ENCODE data around the gene CBY2. TPM values are rescaled to one million over a fixed set of nuclear protein-coding genes. Genes with fewer than 3 reads are reported as not detected.
"Not testable (repeated sequence)": the region's sequence is repeated elsewhere in the genome, so short reads cannot be mapped to it uniquely, and the experiment has no call there.

CBY2 gene, protein sequence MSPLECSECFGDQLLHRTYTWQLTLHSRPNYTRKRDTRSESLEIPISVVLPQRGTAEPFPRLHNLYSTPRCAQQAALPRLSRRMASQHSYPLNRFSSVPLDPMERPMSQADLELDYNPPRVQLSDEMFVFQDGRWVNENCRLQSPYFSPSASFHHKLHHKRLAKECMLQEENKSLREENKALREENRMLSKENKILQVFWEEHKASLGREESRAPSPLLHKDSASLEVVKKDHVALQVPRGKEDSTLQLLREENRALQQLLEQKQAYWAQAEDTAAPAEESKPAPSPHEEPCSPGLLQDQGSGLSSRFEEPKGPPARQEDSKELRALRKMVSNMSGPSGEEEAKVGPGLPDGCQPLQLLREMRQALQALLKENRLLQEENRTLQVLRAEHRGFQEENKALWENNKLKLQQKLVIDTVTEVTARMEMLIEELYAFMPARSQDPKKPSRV
- not detected for total RNA-seq

DNA sequence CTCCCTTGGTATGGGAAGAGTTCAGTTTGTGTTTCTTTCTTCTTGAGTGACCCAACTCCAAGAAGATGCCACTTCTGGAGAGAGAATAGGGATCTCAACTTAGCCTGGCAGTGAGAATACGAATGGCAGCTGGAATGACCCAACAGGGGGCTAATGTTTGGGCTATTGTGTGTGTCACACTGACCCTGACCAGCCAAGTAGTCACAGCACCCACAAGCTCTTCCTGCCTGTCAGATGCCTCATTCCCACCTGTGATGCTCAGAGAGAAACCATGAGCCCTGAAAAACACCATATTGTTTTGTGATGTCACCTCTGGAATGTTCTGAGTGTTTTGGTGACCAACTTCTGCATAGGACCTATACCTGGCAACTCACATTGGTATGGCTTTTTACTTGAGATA is at the start of gene CBY2:
Gene CBY2 (plus strand): TSS at position 233 of the 400 bp plus-strand sequence. CDS start 71 bp downstream, at position 304.
- CTCF ChIA-PET: interaction anchor here (1.7 kb wide), 1 partner anchor 31 kb away, joined by 5 read pairs; no protein-coding TSS in a partner anchor
- no peak within 1 kb of the TSS for H3K27ac Mint-ChIP-seq
- no peak within 1 kb of the TSS for H3K4me3 Mint-ChIP-seq
- no peaks in the 10 kb centered on the region for H3K36me3 Mint-ChIP-seq (ENCODE audit: low read depth)
- no peaks in the 10 kb centered on the region for H3K27me3 Mint-ChIP-seq
- H3K4me1 Mint-ChIP-seq: peaks cover 5% of the 10 kb centered on the region
- POLR2A ChIA-PET: no interaction called here
- no peak for DNase-seq
- no peaks in the 10 kb centered on the region for H3K9me3 Mint-ChIP-seq

DNA sequence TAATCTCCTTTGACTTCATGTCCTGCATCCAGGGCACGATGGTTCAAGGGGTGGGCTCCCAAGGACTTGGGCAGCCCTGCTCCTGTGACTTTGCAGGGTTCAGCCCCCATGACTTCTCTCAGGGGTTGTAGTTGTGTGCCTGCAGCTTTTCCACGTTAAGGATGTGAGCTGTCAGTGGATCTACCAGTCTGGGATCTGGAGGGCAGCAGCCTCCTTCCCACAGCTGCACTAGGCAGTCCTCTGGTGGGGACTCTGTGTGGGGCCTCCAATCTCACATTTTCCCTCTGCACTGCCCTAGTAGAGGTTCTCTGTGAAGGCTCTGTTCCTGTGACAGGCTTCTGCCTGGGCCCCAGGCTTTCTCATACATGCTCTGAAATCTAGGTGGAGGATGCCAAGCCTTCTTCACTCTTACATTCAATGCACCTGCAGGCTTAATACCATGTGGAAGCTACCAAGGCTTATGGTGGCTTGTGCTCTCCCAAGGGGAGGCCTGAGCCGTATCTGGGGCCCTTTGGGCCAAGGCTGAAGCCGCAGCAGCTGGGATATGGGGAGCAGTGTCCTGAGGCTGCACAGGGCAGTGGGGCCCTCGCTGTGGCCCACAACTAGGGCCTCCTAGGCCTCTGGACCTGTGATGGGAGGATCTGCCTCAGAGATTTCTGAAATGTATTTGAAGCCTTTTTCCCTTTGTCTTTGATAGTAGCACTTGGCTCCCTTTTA is 47.3 kb upstream of the CBY2 start:
- Mint-ChIP-seq H3K36me3 (ENCODE audit: low read depth) (no peaks in the 10 kb centered on the region), H3K4me3 (no peak overlapping the region), H3K4me1 (no peaks in the 10 kb centered on the region), H3K9me3 (peaks cover 3% of the 10 kb centered on the region), H3K27me3 (peaks cover 2% of the 10 kb centered on the region), H3K27ac (no peak overlapping the region)
- ChIA-PET POLR2A (no interaction called here), CTCF (interaction anchor here (0.6 kb wide), 1 partner anchor 415 kb away, joined by 3 read pairs; no protein-coding TSS in a partner anchor)
- DNase-seq: no peak

DNA sequence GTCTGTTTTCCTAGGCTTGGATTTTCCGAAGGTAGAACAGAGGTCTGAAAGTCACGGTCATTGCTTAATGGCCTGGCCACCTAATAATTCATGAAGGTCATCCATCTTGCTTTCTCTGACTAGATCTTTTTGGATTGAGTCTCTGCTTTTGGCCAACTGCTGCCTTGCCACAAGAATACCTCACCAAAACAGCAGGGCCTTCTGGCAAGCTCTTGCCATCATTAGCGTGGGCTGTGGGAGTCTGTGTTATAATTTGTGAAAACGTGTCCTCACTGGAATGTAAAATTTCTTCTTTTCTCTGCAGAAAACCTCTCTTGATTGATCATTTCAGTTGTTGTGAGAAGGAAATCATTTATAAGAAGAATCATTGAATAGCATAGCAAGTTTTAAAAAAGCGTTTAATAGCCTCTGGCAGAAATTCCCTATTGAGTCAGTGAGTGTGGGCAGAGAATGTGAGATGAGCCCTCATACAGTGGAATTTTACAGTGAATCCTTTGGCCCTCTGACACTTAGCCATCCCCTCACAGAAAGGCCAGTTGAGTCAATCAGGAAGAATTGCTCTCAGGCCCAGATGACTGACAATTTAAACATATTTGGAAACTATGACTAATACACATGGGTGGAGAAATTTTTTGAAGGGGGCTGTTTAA is 43.4 kb upstream of the CBY2 start:
- H3K4me1 Mint-ChIP-seq: no peaks in the 10 kb centered on the region
- H3K27ac Mint-ChIP-seq: no peak overlapping the region
- ChIA-PET POLR2A (no interaction called here), CTCF (no interaction called here)
- H3K27me3 Mint-ChIP-seq: no peaks in the 10 kb centered on the region
- DNase-seq: no peak
- H3K9me3 Mint-ChIP-seq: peaks cover 11% of the 10 kb centered on the region
- no peaks in the 10 kb centered on the region for H3K36me3 Mint-ChIP-seq (ENCODE audit: low read depth)
- no peak overlapping the region for H3K4me3 Mint-ChIP-seq

DNA sequence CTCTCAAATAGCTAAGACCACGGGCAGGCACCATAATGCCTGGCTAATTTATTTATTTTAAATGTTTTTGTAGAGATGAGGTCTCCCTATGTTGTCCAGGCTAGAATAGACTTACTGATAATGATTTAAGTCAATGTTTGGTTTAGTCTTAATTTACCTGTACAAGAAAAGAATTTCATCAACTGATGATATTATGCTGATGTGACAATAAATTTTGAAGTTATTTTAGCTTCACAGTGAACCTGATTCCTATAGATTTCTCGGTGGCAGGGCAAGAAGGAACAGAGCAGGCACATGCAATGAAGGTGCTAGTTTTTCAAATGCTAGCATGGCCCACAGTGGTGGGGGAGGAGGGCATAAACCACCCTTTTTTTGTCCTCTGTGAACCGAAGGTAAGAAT is 42.6 kb upstream of the CBY2 start:
- peaks cover 11% of the 10 kb centered on the region for H3K9me3 Mint-ChIP-seq
- DNase-seq: no peak
- POLR2A ChIA-PET: no interaction called here
- H3K27ac Mint-ChIP-seq: no peak overlapping the region
- H3K4me1 Mint-ChIP-seq: no peaks in the 10 kb centered on the region
- H3K27me3 Mint-ChIP-seq: no peaks in the 10 kb centered on the region
- CTCF ChIA-PET: no interaction called here
- no peak overlapping the region for H3K4me3 Mint-ChIP-seq
- no peaks in the 10 kb centered on the region for H3K36me3 Mint-ChIP-seq (ENCODE audit: low read depth)

DNA sequence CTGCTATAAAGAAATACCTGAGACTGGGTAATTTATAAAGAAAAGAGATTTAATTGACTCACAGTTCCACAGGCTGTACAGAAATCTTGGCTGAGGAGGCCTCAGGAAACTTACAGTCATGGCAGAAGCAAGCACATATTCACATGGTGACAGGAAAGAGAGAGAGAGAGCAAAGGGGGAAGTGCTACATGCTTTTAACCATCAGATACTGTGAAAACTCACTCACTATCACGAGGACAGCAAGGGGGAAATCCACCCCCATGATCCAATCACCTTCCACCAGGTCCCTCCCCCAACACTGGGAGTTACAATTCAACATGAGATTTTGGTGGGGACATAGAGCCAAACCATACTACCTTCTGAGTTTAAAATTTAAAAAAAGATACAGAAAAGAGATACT is 41.7 kb upstream of the CBY2 start:
- peaks cover 11% of the 10 kb centered on the region for H3K9me3 Mint-ChIP-seq
- DNase-seq; H3K36me3 Mint-ChIP-seq (ENCODE audit: low read depth); H3K27ac Mint-ChIP-seq; POLR2A ChIA-PET; CTCF ChIA-PET; H3K27me3 Mint-ChIP-seq; H3K4me3 Mint-ChIP-seq; H3K4me1 Mint-ChIP-seq: not testable (repeated sequence)

DNA sequence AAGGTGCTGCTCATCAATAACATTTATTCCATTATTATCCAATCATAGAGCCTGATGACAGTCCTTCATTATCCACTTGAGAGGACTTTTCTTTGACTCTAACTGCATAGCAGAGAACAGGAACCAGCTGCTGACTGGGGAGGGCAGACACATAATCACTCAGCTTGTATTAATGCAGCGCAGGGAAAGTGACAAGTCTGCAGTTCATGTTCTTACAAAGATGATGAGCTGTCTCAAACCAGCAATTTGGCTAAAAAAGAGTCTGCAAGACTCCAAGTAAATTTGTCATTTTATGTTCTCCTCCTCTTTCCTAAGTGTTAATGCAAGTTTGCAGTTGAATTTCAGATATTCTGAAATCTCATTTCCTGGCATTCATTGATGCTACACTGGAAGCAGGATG is 40.0 kb upstream of the CBY2 start:
- no peak overlapping the region for H3K27ac Mint-ChIP-seq
- H3K27me3 Mint-ChIP-seq: peaks cover under 1% of the 10 kb centered on the region
- H3K4me1 Mint-ChIP-seq: no peaks in the 10 kb centered on the region
- POLR2A ChIA-PET: no interaction called here
- no peak overlapping the region for H3K4me3 Mint-ChIP-seq
- H3K36me3 Mint-ChIP-seq (ENCODE audit: low read depth): no peaks in the 10 kb centered on the region
- peaks cover 7% of the 10 kb centered on the region for H3K9me3 Mint-ChIP-seq
- CTCF ChIA-PET: interaction anchor here (1.6 kb wide), 1 partner anchor 33 kb away, joined by 3 read pairs; no protein-coding TSS in a partner anchor
- no peak for DNase-seq

DNA sequence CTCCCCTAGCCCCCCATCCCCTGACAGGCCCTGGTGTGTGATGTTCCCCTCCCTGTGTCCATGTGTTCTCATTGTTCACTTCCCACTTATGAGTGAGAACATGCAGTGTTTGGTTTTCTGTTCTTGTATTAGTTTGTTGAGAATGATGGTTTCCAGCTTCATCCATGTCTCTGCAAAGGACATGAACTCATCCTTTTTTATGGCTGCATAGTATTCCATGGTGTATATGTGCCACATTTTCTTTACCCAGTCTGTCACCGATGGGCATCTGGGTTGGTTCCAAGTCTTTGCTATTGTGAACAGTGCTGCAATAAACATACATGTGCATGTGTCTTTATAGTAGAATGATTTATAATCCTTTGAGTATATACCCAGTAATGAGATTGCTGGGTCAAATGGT is 39.2 kb upstream of the CBY2 start:
- DNase-seq; H3K27ac Mint-ChIP-seq; POLR2A ChIA-PET; H3K27me3 Mint-ChIP-seq; H3K4me3 Mint-ChIP-seq; H3K9me3 Mint-ChIP-seq; H3K36me3 Mint-ChIP-seq (ENCODE audit: low read depth); H3K4me1 Mint-ChIP-seq: not testable (repeated sequence)
- CTCF ChIA-PET: interaction anchor here (1.6 kb wide), 1 partner anchor 33 kb away, joined by 3 read pairs; no protein-coding TSS in a partner anchor

DNA sequence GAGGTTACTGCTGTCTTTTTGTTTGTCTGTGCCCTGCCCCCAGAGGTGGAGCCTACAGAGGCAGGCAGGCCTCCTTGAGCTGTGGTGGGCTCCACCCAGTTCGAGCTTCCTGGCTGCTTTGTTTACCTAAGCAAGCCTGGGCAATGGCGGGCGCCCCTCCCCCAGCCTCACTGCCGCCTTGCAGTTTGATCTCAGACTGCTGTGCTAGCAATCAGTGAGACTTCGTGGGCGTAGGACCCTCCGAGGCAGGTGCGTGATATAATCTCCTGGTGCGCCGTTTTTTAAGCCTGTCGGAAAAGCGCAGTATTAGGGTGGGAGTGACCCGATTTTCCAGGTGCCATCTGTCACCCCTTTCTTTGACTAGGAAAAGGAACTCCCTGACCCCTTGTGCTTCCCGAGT is 32.5 kb upstream of the CBY2 start:
- Mint-ChIP-seq H3K9me3 (peaks cover 10% of the 10 kb centered on the region), H3K27ac (peak overlapping the region; percentile 81), H3K4me1 (peaks cover 11% of the 10 kb centered on the region)
- H3K27me3 Mint-ChIP-seq; H3K36me3 Mint-ChIP-seq (ENCODE audit: low read depth); DNase-seq; POLR2A ChIA-PET; H3K4me3 Mint-ChIP-seq: not testable (repeated sequence)
- CTCF ChIA-PET: interaction anchor here (0.6 kb wide), 2 partner anchors 21 to 313 kb away, joined by 3 read pairs; no protein-coding TSS in a partner anchor

DNA sequence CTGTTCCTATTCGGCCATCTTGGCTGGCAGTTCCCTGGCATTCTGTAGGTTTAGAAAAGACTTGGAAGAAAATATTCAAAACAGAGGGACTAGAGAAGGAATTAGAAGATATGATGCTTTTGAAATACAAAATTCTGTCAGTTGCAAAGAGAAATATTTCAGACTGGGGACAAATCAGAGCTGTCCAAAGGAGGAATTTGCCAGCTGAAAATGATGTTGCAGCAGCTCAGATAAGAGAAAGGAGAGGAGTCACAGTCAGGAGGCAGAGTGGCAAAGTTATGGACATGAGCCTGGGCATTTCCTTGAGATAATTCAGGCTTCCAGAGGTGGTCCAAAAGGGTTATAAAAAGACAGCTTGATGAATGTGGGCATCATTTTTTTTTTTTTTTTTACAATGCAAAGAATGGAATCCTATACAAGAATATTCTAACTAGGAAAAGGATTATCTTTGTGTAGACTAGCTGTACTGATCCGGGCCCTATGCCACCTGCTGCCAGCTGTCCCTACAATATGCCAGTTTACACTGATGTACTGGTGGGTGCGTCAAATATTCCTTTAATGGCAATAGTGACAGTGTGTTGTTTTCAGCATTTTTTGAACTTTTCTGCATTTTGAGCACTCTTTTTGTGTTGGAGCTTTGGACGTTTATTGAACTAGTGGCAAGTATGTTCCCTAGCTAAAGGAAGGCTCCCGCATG is 31.8 kb upstream of the CBY2 start:
- Mint-ChIP-seq H3K9me3 (peaks cover 10% of the 10 kb centered on the region), H3K4me1 (peaks cover 11% of the 10 kb centered on the region), H3K36me3 (ENCODE audit: low read depth) (peaks cover 3% of the 10 kb centered on the region), H3K4me3 (no peak overlapping the region), H3K27ac (peak overlapping the region; percentile 81), H3K27me3 (peaks cover 1% of the 10 kb centered on the region)
- no peak for DNase-seq
- POLR2A ChIA-PET: interaction anchor here (0.6 kb wide), 1 partner anchor 24 kb away, joined by 4 read pairs; no protein-coding TSS in a partner anchor
- CTCF ChIA-PET: interaction anchor here (0.6 to 1.4 kb wide), 3 partner anchors 18 to 312 kb away, joined by 3 read pairs; no protein-coding TSS in a partner anchor

DNA sequence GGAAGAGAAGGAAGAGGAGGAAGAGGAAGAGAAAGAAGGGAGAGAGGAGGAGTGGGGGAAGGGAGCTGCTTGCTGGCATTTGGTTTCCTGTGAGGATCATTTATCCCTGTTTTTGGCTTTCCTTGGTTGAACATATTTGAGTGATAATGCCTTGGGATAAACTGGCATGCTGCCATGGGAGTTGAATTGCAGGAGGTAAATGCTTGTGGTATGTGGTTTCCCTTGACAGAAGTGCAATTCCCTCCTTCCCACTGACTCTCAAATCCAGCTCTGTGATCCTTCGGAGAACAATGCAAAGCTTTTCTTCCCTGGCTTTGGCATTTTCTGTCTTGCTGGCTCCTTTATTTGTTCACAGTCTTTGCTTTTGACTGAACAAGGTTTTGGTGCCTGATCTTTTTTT is 27.2 kb upstream of the CBY2 start:
- H3K4me1 Mint-ChIP-seq: peaks cover 5% of the 10 kb centered on the region
- H3K27ac Mint-ChIP-seq: no peak overlapping the region
- peaks cover 6% of the 10 kb centered on the region for H3K9me3 Mint-ChIP-seq
- H3K27me3 Mint-ChIP-seq: no peaks in the 10 kb centered on the region
- no peak overlapping the region for H3K4me3 Mint-ChIP-seq
- no peak for DNase-seq
- ChIA-PET POLR2A (no interaction called here), CTCF (no interaction called here)
- peaks cover 2% of the 10 kb centered on the region for H3K36me3 Mint-ChIP-seq (ENCODE audit: low read depth)

DNA sequence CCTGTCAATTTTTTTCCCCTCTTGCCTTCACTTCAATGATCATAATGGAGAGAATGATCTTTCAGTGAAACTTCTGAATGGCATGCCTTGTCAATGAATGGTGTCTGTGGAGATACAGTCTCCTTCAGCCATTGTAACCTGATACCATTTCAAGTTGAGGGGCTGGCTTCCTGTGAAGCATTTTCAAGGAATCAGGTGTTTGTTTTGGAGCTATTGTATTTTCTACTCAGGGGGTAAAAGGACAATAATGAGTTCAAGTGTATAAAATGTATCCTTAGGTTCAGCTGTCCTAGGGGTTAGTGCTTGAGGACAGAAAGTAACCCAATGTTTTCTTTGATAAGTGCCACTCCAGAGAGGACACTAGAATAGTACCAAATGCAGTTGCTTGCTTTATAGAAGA is 23.8 kb upstream of the CBY2 start:
- Mint-ChIP-seq H3K27me3 (no peaks in the 10 kb centered on the region), H3K4me1 (no peaks in the 10 kb centered on the region), H3K4me3 (no peak overlapping the region), H3K9me3 (no peaks in the 10 kb centered on the region), H3K36me3 (ENCODE audit: low read depth) (no peaks in the 10 kb centered on the region), H3K27ac (no peak overlapping the region)
- POLR2A ChIA-PET: no interaction called here
- no peak for DNase-seq
- CTCF ChIA-PET: interaction anchor here (0.6 kb wide), 1 partner anchor 441 kb away, joined by 4 read pairs; no protein-coding TSS in a partner anchor

DNA sequence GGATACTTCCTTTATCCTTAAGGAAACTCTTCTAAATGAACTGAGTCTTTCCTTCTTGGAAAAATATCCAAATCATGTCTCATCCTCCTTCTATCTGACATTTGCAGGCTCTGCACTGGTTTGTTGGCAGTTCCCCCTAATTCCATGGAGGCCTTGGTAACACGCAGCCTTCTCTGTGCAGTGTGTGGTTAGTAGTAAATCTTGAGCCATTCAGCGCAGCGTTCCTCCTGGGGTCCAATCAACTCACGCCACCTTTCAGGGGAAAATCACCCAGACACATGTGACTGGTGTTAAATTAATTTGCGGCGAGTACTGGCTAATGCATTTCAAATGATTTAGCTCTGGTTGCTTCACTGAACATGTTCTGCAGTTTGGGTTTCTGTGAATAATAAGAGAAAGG is 21.0 kb upstream of the CBY2 start:
- no peak for DNase-seq
- no peaks in the 10 kb centered on the region for H3K27me3 Mint-ChIP-seq
- ChIA-PET POLR2A (no interaction called here), CTCF (no interaction called here)
- no peaks in the 10 kb centered on the region for H3K36me3 Mint-ChIP-seq (ENCODE audit: low read depth)
- H3K27ac Mint-ChIP-seq: no peak overlapping the region
- no peaks in the 10 kb centered on the region for H3K4me1 Mint-ChIP-seq
- H3K4me3 Mint-ChIP-seq: no peak overlapping the region
- H3K9me3 Mint-ChIP-seq: no peaks in the 10 kb centered on the region
